ENCODE measurements around the gene ZNF709.
"Not testable (repeated sequence)": the region's sequence is repeated elsewhere in the genome, so short reads cannot be mapped to it uniquely, and the experiment has no call there.

ZNF709 gene

DNA sequence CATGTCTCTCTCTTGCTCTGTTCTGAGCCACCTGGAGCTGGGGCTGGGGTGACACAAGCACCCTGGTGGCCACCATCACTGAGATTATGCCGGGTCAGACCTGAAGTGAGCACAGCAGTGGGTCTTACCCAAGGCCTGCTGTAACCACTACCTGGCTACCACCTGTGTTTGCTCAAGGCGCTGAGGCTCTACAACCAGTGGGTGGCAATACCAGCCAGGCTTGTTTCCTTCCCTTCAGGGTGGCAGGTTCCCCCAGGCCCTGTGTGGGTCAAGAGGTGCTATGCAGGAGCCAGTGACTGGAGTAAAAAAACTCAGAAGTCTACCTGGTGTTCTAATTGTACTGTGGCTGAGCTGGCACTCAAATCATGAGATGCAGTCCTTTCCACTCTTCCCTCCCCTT is 35.8 kb downstream of the ZNF709 start:
- no peak for DNase-seq

DNA sequence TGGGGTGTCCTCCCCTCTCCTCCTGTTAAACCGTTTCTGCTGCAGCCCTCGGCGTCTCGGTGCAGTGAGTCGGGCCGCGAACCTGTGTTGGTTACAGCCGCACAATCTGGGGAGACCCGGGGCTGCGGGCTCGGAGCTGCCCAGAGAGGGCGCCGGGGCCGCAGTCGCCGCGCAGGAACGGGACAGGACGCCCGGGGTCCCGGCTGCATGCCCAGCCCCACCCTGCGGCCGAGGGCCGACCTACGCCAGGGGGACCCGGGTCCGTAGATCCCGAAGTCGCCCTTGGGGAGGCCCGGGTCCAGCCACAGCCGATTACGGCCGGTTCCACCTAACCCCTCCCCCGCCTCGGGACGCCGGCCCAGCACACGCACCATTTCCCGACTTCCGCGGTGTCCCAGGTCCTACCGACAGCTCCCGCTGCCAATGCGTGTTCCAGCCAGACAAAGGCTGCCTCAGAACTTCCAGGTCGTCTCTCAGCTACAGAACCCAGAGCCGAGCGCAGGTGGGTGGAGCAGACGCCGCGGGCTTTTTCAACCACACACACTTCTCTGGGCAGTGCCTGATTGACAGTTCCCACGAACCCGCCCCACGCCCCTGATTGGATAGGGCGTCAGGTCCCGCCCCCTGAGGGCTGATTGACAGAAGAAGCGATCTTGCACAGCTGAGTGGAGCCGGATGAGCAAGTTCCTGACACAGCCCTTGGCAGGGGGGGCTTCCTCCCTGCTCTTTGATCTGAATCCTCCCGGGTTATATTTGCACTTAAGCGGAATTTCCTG is 43.9 kb downstream of the ZNF709 start, which contains the start of gene ZNF443:
TSS of gene ZNF443 (minus strand) at position 481 of the 776 bp plus-strand sequence. CDS start at position 374, 107 bp downstream.
- peak; percentile 99 for DNase-seq

- peak; percentile 36 for DNase-seq
Measured at GRCh38 chr19:12439686-12440540, 44.7 kb downstream of the ZNF709 start.

DNA sequence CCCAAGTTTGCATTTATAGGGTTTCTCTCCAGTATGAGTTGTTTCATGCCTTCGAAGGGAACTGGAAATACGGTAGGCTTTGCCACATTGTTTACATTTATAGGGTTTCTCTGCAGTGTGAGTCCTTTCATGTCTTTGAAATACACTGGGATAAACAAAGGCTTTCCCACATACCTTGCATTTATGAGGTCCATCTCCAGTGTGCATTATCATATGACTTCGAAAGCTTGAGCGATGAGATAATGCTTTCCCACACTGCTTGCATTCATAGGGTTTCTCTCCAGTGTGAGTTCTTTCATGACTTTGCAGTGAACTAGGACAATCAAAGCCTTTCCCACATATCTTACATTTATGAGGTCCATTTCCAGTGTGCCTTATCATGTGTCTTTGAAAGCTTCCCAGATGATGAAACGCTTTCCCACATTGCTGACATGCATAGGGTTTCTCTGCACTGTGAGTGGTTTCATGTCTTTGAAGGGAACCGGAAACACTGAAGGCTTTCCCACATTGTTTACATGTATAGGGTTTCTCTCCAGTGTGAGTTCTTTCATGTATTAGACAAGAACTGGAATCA is 53.8 kb downstream of the ZNF709 start:
- not testable (repeated sequence) for DNase-seq

DNA sequence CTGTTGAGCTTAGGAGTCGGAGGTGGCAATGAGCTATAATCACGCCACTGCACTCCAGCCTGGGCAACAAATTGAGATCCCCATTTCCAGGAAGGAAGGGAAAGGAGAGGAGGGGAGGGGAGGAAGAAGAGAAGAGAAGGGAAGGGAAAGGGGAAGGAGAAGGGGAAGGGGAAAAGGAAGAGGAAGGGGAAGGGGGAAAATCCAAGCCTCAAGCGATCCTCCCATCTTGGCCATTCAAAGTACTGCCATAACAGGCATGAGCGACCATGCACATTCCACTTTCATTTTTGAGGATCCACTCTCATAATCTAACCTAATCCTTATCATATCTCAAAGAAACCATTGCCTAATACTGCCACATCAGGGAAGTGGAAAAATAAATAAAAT is 58.7 kb downstream of the ZNF709 start:
- DNase-seq = no peak

DNA sequence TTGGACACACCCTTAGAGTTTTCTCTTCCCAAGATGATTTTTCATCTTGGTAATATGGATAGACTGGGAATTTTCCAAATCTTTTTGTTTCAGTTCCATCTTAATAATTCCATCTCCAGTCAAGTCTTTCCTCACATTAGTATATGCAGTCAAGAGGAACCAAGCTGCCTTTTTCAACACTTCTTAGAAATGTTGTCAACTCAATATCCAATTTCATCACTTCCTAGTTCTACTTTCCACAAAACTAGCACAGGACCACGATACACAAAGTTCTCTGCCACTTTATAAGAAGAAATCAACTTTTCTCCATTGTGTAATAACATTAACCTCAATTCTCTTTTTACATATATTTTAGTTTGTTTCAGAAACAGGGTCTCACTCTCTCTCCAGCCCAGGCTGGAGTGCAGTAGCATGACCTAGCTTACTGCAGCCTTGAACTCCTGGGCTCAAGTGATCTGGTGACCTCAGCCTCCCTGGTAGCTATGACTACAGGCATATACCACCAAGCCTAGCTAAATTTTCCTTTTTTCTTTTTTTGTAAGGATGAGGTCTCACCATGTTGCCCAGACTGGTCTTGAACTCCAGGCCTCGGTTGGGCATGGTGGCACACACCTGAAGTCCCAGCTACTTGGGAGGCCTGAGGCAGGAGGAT is 59.3 kb downstream of the ZNF709 start:
- DNase-seq = no peak

DNA sequence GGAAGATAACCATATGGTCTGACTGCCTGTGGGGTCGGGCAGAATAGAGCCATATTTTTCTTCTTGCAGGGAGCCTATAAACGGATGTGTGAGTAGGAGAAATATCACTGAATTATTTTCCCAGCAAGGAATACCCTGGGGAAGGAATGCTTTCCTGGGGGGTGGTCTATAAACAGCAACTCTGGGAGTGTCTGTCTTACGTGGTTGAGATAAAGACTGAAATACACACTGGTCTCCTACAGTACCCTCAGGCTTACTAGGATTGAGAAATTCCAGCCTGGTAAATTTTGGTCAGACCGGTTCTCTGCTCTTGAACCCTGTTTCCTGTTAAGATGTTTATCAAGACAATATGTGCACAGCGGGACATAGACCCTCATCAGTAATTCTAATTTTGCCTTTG is 67.3 kb downstream of the ZNF709 start:
- not testable (repeated sequence) for DNase-seq

DNA sequence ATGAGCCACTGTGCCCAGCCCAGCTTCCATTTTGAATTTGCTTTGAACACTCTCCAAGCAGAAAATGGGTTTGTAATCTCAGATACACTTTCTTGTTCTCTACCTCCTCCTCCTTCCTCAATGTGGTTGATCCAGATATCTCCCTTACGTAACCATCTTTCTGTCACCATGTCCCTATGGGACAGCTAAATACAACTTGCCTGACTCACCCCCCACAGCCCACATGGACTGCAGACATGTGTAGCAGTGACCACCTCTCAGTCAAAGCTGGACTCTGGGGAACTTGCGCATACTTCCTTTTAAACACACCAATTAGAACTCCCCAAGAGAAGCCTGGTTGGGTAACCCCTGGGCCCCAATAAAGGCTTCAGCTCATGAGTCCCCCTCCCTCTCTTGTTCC is 72.7 kb downstream of the ZNF709 start:
- no peak for DNase-seq

Data from retina (tissue), 1 donor.